Peyer's patch (tissue), 4 donors: ENCODE results near the gene LRRC8B.

Experiments used
- POLR2A ChIP-seq, 2 donors: fragments of 450-650 bp; IDR thresholded peaks; one replicate each; pipeline ENCODE4 v1.5.1; 2017; ENCODE audit warnings: antibody characterized with exemption in 2 of 2, mild to moderate bottlenecking in 2 of 2, moderate library complexity in 2 of 2
- TF ChIP-seq, protein P1 (sequence below), 6 experiments: fragments of 450-650 bp in 4 of 6; fragments of 200-600 bp in 2 of 6; sonication (generic) in 1 of 6; IDR thresholded peaks; one replicate each; pipeline ENCODE4 v1.5.1; 2017 to 2019; ENCODE audit warnings: antibody characterized with exemption in 6 of 6, mild to moderate bottlenecking in 3 of 6, moderate library complexity in 1 of 6

DNA sequence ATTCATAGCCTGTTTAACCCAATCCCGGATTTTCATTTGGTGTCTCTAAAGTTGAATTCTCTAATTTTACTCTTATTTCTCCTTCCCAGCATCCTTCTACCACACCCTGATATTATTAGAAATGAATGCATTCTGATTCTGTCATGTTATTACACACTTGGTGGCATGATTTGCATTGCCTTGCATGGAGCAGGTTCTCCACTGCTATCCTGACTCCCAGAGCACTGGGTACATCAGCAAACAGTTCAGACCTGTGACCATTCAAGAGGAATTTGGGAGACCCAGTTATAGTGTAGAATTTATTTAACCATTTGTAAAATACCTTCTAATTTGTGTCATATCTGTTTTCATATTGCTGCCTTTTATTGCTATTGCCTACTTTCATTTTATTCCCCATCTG, 2.6 kb downstream of the LRRC8B start:
- TF ChIP-seq, protein P1, sequence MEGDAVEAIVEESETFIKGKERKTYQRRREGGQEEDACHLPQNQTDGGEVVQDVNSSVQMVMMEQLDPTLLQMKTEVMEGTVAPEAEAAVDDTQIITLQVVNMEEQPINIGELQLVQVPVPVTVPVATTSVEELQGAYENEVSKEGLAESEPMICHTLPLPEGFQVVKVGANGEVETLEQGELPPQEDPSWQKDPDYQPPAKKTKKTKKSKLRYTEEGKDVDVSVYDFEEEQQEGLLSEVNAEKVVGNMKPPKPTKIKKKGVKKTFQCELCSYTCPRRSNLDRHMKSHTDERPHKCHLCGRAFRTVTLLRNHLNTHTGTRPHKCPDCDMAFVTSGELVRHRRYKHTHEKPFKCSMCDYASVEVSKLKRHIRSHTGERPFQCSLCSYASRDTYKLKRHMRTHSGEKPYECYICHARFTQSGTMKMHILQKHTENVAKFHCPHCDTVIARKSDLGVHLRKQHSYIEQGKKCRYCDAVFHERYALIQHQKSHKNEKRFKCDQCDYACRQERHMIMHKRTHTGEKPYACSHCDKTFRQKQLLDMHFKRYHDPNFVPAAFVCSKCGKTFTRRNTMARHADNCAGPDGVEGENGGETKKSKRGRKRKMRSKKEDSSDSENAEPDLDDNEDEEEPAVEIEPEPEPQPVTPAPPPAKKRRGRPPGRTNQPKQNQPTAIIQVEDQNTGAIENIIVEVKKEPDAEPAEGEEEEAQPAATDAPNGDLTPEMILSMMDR (IDR thresholded peaks at IDR 0.05), result no peak
- no peak for TF ChIP-seq POLR2A (IDR thresholded peaks at IDR 0.05)
